ENCODE results near the gene DEDD. TPM values are rescaled to one million over a fixed set of nuclear protein-coding genes. Genes with fewer than 3 reads are reported as not detected.

Gene DEDD
- total and polyA plus RNA-seq, 2 of the 13 experiments (the other 11 are each of a cell fraction or from before 2014, with no cell fraction given), result 12.6 to 27.8 TPM

- TF ChIP-seq ELK4 (CRISPR knock-in tag; IDR thresholded peaks at IDR 0.05; ENCODE audit: borderline replicate concordance) (no peak), TP53 (CRISPR knock-in tag; conservative IDR thresholded peaks at IDR 0.05) (no peak), JARID2 (CRISPR knock-in tag; IDR thresholded peaks at IDR 0.05; ENCODE audit: insufficient replicate concordance) (no peak)
Measured at GRCh38 chr1:161132410-161133219, at the start of gene DEDD (continued).

DNA sequence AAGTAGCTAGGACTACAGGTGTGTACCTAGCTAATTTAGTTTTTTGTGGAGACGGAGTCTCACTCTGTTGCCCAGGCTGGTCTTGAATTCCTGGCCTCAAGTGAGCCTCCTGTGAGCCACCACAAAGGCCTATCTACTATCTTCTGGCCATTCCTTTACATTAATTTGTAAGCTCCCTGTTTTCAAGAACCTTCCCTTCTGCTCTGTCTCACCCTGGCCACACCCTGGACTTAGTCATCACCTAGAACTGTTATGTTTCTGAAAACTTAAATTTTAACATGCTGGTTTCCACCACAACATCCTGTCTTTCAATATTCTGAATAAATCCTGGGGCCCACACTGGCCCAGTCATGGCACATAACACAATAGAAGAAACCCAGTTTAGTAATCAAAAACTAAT is 49.7 kb upstream of the DEDD start:
- H3K27ac ChIP-seq (ENCODE audit: extremely low read length, insufficient read depth, low read length), result no peak overlapping the region
- no peaks in the 10 kb centered on the region for H3K9me3 ChIP-seq (ENCODE audit: low read length)
- H3K36me3 ChIP-seq (replicated peaks in 1 of 2; ENCODE audit: control insufficient read depth in 1 of 2, insufficient read depth in 2 of 2, low read length in 2 of 2), result no peaks in the 10 kb centered on the region
- peaks cover under 1% of the 10 kb centered on the region for H3K79me2 ChIP-seq (ENCODE audit: insufficient read depth, low read length)
- no peak overlapping the region for H3K4me3 ChIP-seq (replicated peaks in 1 of 3; ENCODE audit: insufficient read depth in 1 of 3, low read depth in 2 of 3, low read length in 3 of 3)
- ATAC-seq, result no peak
- POLR2A ChIA-PET, result no interaction called here
- CTCF ChIA-PET (ENCODE audit: low intra/inter-chr PET ratio, low total read pairs), result no interaction called here
- no peaks in the 10 kb centered on the region for H4K20me1 ChIP-seq (ENCODE audit: insufficient read depth, low read length)
- no peak overlapping the region for H3K9ac ChIP-seq (ENCODE audit: insufficient read depth, low read depth, low read length)
- no peak for DNase-seq (ENCODE audit: low spot score)
- no peak for FAIRE-seq
- intact Hi-C loops (cut with micrococcal nuclease; ENCODE audit: unreplicated experiment), result no loop called here
- TF ChIP-seq SETDB1 (CRISPR knock-in tag; IDR thresholded peaks at IDR 0.05; ENCODE audit: borderline replicate concordance), result no peak
- in situ Hi-C loops (cut with HindIII; ENCODE audit: extremely low pct_ligation_motif_present, low pct_unique_long_range_greater_than_20kb), result no loop called here
- BruUV-seq (replicated peaks), result no TSS peak
- 79% methylated on average over 1 of the region's 1 CpG for WGBS (ENCODE audit: low lambda C conversion rate)
- H2AFZ ChIP-seq (ENCODE audit: low read length), result no peak overlapping the region
- H3K4me1 ChIP-seq (ENCODE audit: insufficient read depth, low read length), result peaks cover 13% of the 10 kb centered on the region
- no peaks in the 10 kb centered on the region; a peak in 1 of 5 replicates for H3K27me3 ChIP-seq (ENCODE audit: control insufficient read depth in 1 of 2, insufficient read depth in 2 of 2, low read length in 2 of 2)
- H3K4me2 ChIP-seq (ENCODE audit: low read depth, low read length), result no peak overlapping the region

Data from HepG2 (cell line).